SIG-M5 treated with dmso at 0.1 percent for 504 hours (cell line): ENCODE data around the gene DMAC2L.
A peak's percentile ranks its signal among the peaks of the same experiment; 100 is the strongest.
"Not testable (repeated sequence)": the region's sequence is repeated elsewhere in the genome, so short reads cannot be mapped to it uniquely, and the experiment has no call there.

Experiments
- DNase-seq: peaks from one replicate; lab custom pipeline; 2025; ENCODE audit not compliant: unreplicated experiment; lab: John Stamatoyannopoulos, UW

DMAC2L gene

GRCh38 chr14:50311972-50312733 lies at the start of gene DMAC2L, which contains the start of gene L2HGDH:
Gene DMAC2L, plus strand, starts transcription at chr14:50312324. Its CDS starts 9,164 bp downstream, at chr14:50321488.
Gene L2HGDH, minus strand, starts transcription at chr14:50312229. Its CDS starts 79 bp downstream, at chr14:50312150.
- DNase-seq, result peak; percentile 86

GRCh38 chr14:50262865-50263264 lies 49.3 kb upstream of the DMAC2L start:
- DNase-seq, result no peak

- no peak for DNase-seq
Observed at GRCh38 chr14:50263321-50263720, 48.8 kb upstream of the DMAC2L start.

GRCh38 chr14:50265029-50265428 lies 47.1 kb upstream of the DMAC2L start:
- DNase-seq, result no peak

GRCh38 chr14:50270932-50271331 lies 41.2 kb upstream of the DMAC2L start:
- no peak for DNase-seq

- no peak for DNase-seq
Observed at GRCh38 chr14:50272498-50272897, 39.6 kb upstream of the DMAC2L start.

GRCh38 chr14:50285861-50286260 lies 26.3 kb upstream of the DMAC2L start:
- DNase-seq, result no peak

- DNase-seq, result no peak
Observed at GRCh38 chr14:50288146-50288545, 24.0 kb upstream of the DMAC2L start.

- DNase-seq, result no peak
Observed at GRCh38 chr14:50290306-50290705, 21.8 kb upstream of the DMAC2L start.

- DNase-seq, result no peak
Observed at GRCh38 chr14:50299585-50299984, 12.5 kb upstream of the DMAC2L start.

GRCh38 chr14:50301914-50302313 lies 10.2 kb upstream of the DMAC2L start:
- no peak for DNase-seq

- DNase-seq, result peak; percentile 93
Observed at GRCh38 chr14:50303744-50304471, 8.2 kb upstream of the DMAC2L start.

GRCh38 chr14:50308363-50308915 lies 3.7 kb upstream of the DMAC2L start:
- no peak for DNase-seq

GRCh38 chr14:50310445-50310844 lies 1.7 kb upstream of the DMAC2L start:
- no peak for DNase-seq

GRCh38 chr14:50311337-50311971 lies 670 bp upstream of the DMAC2L start:
- DNase-seq, result peak; percentile 71

- peak; percentile 68 for DNase-seq
Observed at GRCh38 chr14:50312734-50313054, 570 bp downstream of the DMAC2L start.

GRCh38 chr14:50314098-50314497 lies 2.0 kb downstream of the DMAC2L start:
- not testable (repeated sequence) for DNase-seq

- DNase-seq, result peak; percentile 12
Observed at GRCh38 chr14:50318031-50318626, 6.0 kb downstream of the DMAC2L start.

- DNase-seq, result peak; percentile 12
Observed at GRCh38 chr14:50319293-50319692, 7.2 kb downstream of the DMAC2L start.

- DNase-seq, result no peak
Observed at GRCh38 chr14:50319721-50320120, 7.6 kb downstream of the DMAC2L start.

GRCh38 chr14:50320283-50320682 lies 8.2 kb downstream of the DMAC2L start:
- no peak for DNase-seq
